ENCODE results near the gene CFAP68.

Gene CFAP68

GRCh38 chr11:111878849-111879636 is at the start of gene CFAP68, which contains the start of gene FDXACB1:
TSS of gene CFAP68 (plus strand) at chr11:111879541. CDS start at chr11:111879561, 20 bp downstream.
TSS of gene FDXACB1 (minus strand) at chr11:111879165. CDS start at chr11:111879132, 33 bp downstream.
- DNase-seq, result peak; percentile 99

DNA sequence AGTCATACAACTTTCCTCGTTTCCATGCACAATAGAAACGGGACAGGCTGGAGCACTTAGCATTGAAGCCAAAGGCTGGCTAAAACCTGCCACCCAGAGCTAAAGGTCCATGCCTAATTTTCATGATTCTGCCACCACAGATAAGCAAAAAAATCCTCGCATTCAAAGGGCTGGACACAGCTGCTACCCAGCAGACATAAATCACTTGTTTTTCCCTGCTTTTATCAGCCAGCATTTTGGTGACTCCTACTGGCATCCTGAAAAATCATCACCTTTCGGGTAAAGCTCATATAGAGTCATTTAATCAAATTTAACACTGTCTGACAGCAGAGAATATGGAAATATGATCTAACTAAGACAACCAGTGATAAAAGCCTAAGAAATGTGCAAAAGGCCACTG is 45.8 kb upstream of the CFAP68 start:
- no peak for DNase-seq

- no peak for DNase-seq
Measured at GRCh38 chr11:111834432-111835163, 44.7 kb upstream of the CFAP68 start.

- DNase-seq, result no peak
Measured at GRCh38 chr11:111835665-111836064, 43.7 kb upstream of the CFAP68 start.

DNA sequence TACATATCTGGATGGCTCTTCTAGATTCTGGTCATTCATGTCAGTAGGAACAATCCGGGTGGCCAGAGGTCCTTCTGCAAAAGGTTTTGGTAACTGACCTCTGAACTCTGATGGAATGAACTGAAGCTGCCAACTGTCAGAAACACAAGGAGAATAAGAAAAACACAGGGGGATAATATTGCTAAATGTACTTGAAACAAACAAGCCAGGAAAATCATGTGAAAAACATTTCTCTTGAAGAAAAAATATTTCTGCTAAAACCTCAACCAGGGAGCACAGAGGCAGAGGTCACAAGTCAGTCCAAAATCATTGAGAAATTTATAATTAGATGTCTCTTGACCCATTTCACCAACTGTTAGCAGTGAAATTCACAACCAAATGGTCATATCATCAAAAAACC is 43.2 kb upstream of the CFAP68 start:
- DNase-seq, result no peak

DNA sequence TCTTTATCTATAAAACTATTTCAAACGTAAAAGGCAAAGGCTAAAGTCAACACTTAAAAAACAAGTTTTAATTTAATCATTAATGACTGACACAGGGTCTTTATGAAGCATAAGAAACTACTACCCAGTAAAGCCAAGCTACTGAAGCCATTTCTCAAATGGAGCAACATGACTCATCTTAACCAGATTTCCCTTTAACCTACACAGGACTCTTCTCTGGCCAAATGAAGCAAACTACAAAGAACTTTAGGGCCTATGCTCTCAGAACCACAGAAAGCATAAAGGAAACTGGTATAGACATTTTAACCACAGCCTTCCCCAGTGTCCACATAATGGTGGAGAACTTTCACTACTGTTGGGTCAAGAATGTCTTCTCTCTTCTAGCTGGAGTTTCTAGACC is 42.6 kb upstream of the CFAP68 start:
- no peak for DNase-seq

- DNase-seq, result no peak
Measured at GRCh38 chr11:111837366-111837891, 41.9 kb upstream of the CFAP68 start.

DNA sequence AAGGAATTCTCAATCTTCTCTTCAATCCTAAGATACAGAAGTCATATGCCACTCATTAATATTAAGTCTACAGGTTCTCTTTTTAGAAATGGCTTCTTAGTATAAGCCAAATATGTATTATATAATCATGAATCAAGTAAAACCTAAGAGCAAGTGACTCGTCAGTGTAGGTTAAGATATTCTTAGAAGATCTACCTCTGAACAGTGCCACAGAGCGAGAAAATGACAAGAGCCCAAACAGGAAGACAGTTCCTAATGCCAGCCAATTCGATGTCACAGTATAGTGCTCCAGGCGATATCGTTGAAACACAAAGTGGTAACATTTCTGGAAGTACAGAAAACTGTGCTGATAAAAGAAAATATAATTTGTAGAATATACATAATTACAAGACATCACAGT is 41.3 kb upstream of the CFAP68 start:
- no peak for DNase-seq

GRCh38 chr11:111840143-111840542 is 39.2 kb upstream of the CFAP68 start:
- DNase-seq, result no peak

DNA sequence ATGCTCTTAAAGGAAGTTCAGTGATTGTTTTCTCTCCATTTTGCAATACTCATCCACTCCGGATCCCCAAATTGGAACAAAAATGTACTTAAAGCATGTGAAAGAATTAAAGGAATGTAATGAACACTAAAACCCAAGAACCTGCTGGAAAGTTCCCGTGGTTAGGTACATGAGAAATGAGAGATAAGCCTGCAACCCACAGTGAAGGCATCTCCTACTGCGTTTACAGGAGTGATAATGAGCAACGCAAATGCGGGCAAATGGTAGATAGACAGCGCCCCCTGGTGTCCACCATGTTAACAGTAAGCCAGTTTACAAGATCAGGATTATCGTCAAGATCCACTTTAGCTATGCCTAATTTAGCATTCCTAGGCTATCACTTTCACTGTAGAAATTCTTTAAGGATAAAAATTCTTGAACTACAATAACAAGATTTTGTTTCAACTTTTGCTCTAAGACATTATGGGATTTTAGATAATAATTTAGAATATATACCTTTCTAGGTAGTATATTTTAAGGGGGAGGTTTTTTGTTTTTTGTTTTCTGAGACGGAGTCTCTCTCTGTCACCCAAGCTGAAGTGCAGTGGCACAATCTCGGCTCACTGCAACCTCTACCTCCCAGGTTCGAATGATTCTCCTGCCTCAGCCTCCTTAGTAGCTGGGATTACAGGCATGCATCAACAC is 37.8 kb upstream of the CFAP68 start:
- peak; percentile 70 for DNase-seq

GRCh38 chr11:111843661-111844060 is 35.7 kb upstream of the CFAP68 start:
- no peak for DNase-seq

GRCh38 chr11:111845276-111846028 is 33.9 kb upstream of the CFAP68 start:
- no peak for DNase-seq

DNA sequence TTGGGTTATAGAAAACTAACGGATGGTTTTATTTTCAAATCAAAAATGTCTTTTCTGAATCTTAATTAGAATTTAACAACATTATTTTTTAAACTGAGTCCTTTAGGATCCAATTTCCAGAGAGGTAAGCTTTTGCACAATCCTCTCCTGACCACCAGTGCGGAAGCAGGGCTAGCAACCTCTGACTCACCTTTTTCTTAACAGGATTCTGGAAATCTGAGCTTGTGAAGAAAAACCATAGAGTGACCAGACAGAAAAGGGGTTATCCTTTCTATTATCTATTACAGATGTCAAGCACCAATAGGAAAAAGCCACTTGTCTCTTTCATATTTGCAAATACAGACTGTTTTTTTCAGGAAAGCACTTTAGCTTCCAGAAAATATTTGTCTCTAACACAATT is 33.3 kb upstream of the CFAP68 start:
- DNase-seq, result no peak

GRCh38 chr11:111846636-111847035 is 32.7 kb upstream of the CFAP68 start:
- DNase-seq, result no peak

DNA sequence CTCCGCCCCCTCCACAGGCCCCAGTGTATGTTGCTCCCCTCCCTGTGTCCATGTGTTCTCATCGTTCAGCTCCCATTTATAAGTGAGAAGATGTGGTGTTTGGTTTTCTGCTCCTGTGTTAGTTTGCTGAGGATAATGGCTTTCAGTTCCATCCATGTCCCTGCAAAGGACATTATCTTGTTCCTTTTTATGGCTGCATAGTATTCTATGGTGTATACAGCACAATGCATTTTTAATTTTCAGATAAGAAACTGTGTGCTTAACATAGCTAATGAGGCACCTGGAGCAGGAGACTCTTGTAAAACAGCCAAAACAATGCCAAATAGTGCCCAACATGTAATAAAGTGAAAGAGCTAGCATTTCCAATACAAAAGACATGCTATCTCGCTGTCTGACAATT is 29.7 kb upstream of the CFAP68 start:
- DNase-seq, result no peak

DNA sequence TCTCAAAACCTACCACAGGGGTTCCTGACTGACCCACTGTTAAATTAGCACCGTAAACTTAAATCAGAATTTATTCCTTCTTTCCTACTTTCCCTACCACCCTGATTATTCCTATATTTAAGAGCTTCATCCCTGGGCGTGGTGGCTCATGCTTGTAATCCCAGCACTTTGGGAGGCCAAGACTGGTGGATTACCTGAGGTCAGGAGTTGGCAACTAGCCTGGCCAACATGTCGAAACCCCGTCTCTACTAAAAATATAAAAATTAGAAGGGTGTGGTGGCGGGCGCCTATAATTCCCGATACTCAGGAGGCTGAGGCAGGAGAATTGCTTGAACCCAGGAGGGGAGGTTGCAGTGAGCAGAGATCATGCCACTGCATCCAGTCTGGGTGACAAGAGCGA is 28.3 kb upstream of the CFAP68 start:
- no peak for DNase-seq

DNA sequence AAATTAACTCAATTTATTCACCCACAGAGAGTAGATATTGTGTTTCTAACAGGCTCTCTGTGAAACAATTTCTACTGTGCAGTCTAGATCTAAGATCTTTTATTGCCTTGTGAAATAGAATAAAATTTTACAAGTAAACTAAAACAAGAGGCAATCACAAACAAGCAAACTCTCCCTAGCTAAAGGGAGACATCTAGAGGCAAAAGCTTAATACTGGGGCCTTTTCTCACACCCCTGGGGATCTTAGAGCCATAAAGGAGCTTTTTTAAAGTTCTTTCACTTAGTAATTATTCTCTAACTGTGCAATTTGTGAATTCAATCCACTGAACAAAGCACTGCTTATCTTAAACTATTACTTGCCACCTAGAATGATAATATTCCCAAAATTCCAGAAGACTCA is 27.7 kb upstream of the CFAP68 start:
- no peak for DNase-seq

- no peak for DNase-seq
Measured at GRCh38 chr11:111852103-111852502, 27.2 kb upstream of the CFAP68 start.

GRCh38 chr11:111855506-111855905 is 23.8 kb upstream of the CFAP68 start:
- no peak for DNase-seq

- no peak for DNase-seq
Measured at GRCh38 chr11:111860257-111860656, 19.1 kb upstream of the CFAP68 start.

DNA sequence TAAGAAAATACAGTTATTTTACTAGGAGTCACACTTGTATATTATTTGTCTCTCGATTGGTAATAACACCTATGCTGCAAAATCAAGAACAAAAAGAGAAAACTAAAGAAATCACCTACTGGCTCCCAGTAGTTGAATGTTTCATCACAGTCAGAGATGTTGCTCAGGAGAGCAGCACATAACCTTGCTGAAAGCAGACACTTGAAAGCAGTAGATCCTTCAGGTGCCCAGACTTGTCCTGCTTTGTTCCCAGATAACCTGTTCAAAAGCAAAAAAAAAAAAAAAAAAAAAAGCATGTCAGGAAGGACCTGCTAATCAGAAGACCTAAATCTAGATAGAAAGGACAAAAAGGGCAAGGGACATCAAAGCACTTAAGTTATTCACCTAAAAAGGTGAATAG is 9.2 kb upstream of the CFAP68 start:
- DNase-seq, result no peak

- DNase-seq, result no peak
Measured at GRCh38 chr11:111870522-111870885, 8.8 kb upstream of the CFAP68 start.
